OCI-LY1 (cell line): ENCODE data around the gene ARHGAP25.
A peak's percentile ranks its signal among the peaks of the same experiment; 100 is the strongest.

Experiments
- H2AFZ ChIP-seq: fragments of 200-600 bp; sonication (generic), shearing (Covaris generic); 2 replicates; pipeline ENCODE4 v1.6.0; 2014; ENCODE audit warnings: antibody characterized with exemption, mild to moderate bottlenecking, low read length
- H3F3A ChIP-seq: fragments of 200-600 bp; sonication (generic), shearing (Covaris generic); 2 replicates; pipeline ENCODE4 v1.6.0; 2014; ENCODE audit warnings: mild to moderate bottlenecking, antibody characterized with exemption, low read length, moderate library complexity; ENCODE audit not compliant: insufficient read depth
- H3K27ac ChIP-seq: fragments of 200-600 bp; sonication (generic); 2 replicates; pipeline ENCODE4 v1.5.1; 2014; ENCODE audit warnings: low read length, mixed run types, mild to moderate bottlenecking, low read depth; ENCODE audit not compliant: poor library complexity, severe bottlenecking
- H3K27me3 ChIP-seq: fragments of 200-600 bp; sonication (generic); 2 replicates; pipeline ENCODE4 v1.6.0; 2014; ENCODE audit warnings: antibody characterized with exemption, mild to moderate bottlenecking, low read length, moderate library complexity; ENCODE audit not compliant: insufficient read depth
- H3K36me3 ChIP-seq: fragments of 200-600 bp; sonication (generic); 2 replicates; pipeline ENCODE4 v1.6.1; 2014; ENCODE audit warnings: mild to moderate bottlenecking, antibody characterized with exemption, low read length, moderate library complexity, mixed read lengths; ENCODE audit not compliant: insufficient read depth
- H3K4me1 ChIP-seq: fragments of 200-600 bp; sonication (generic); 2 replicates; pipeline ENCODE4 v1.5.1; 2014; ENCODE audit warnings: mild to moderate bottlenecking, low read length, moderate library complexity; ENCODE audit not compliant: insufficient read depth, severe bottlenecking
- H3K4me2 ChIP-seq: fragments of 200-600 bp; sonication (generic), shearing (Covaris generic); 2 replicates; pipeline ENCODE4 v1.6.1; 2014; ENCODE audit warnings: low read length
- H3K4me3 ChIP-seq: fragments of 200-600 bp; sonication (generic); 2 replicates; pipeline ENCODE4 v1.5.1; 2014; ENCODE audit warnings: low read length, low read depth, mild to moderate bottlenecking, mixed read lengths; ENCODE audit not compliant: poor library complexity, severe bottlenecking
- H3K79me2 ChIP-seq: fragments of 200-600 bp; shearing (Covaris generic); 2 replicates; pipeline ENCODE4 v1.6.1; 2016; ENCODE audit warnings: mixed run types, low read length, mixed read lengths; ENCODE audit not compliant: insufficient read depth
- H3K9ac ChIP-seq: fragments of 200-600 bp; sonication (generic), shearing (Covaris generic); 2 replicates; pipeline ENCODE4 v1.6.1; 2014; ENCODE audit warnings: mild to moderate bottlenecking, low read length, mixed read lengths
- H3K9me2 ChIP-seq: fragments of 200-600 bp; sonication (generic), shearing (Covaris generic); 2 replicates; pipeline ENCODE4 v1.6.1; 2014; ENCODE audit warnings: low read depth, mild to moderate bottlenecking, low read length, mixed read lengths
- H3K9me3 ChIP-seq: fragments of 200-600 bp; shearing (Covaris generic); 2 replicates; pipeline ENCODE4 v1.6.1; 2014; ENCODE audit warnings: low read length, mixed read lengths
- H4K20me1 ChIP-seq: fragments of 200-600 bp; sonication (generic), shearing (Covaris generic); 2 replicates; pipeline ENCODE4 v1.6.0; 2016; ENCODE audit warnings: mild to moderate bottlenecking, low read length; ENCODE audit not compliant: insufficient read depth
- CTCF ChIP-seq: fragments of 200-600 bp; sonication (generic), shearing (Covaris generic); IDR thresholded peaks from 2 replicates; pipeline ENCODE4 v1.5.1; 2017; ENCODE audit warnings: mild to moderate bottlenecking, antibody characterized with exemption, low read length, moderate library complexity, mixed read lengths
- EZH2 ChIP-seq: fragments of 200-600 bp; sonication (generic), shearing (Covaris generic); IDR thresholded peaks from 2 replicates; pipeline ENCODE4 v1.8.0; 2017; ENCODE audit warnings: borderline replicate concordance, mixed run types, mild to moderate bottlenecking, antibody characterized with exemption, low read length, moderate library complexity, mixed read lengths

ARHGAP25 gene

GRCh38 chr2:68831686-68832232 is 97.1 kb downstream of the ARHGAP25 start:
- peaks cover 84% of the 10 kb centered on the region for H3K4me1 ChIP-seq
- H3K27ac ChIP-seq, result peak overlapping the region; percentile 82
- no peaks in the 10 kb centered on the region for H3K9me3 ChIP-seq
- peak overlapping the region; percentile 22 for H3K4me3 ChIP-seq
- TF ChIP-seq EZH2, result no peak
- no peak for TF ChIP-seq CTCF
- H2AFZ ChIP-seq, result no peak overlapping the region
- H3K27me3 ChIP-seq, result no peaks in the 10 kb centered on the region
- H3K36me3 ChIP-seq, result peaks cover 3% of the 10 kb centered on the region; the same call in 1 of the 2 replicates
- H3K9me2 ChIP-seq, result no peaks in the 10 kb centered on the region
- H3F3A ChIP-seq, result peaks cover 10% of the 10 kb centered on the region
- peak overlapping the region; percentile 28; the same call in 1 of the 2 replicates for H3K9ac ChIP-seq
- H4K20me1 ChIP-seq, result no peaks in the 10 kb centered on the region
- H3K79me2 ChIP-seq, result no peaks in the 10 kb centered on the region
- peak overlapping the region; percentile 50 for H3K4me2 ChIP-seq

DNA sequence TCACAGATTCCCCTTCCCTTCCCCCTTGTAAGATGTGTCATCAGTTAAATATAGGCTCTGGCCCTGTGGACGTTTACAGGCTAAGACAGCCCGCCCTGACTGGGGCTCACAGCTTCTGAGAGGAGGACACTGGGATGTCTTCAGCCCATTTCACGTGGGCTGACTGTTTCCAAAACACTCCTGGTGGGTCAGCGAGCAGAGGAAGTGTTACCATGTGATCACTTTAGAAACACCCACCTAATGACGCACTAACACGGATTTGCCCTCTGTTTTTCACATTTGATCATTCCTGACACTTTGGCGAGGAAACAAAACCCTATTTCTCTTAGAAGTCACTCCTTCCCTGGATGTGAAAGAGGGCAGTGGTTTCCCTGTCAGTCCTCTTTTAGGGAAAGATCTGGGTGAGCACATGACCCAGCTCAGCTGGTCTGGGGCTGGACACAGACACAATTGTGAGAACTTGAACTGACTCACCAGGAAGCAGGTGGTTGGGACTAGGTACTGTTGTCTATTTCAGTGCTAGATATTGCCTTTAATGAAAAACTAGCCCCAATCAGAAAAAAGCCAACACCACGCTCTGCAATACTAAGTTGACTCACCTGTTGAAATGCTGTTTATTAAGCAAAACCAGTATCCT is 97.7 kb downstream of the ARHGAP25 start:
- H2AFZ ChIP-seq, result no peak overlapping the region
- no peaks in the 10 kb centered on the region for H3K27me3 ChIP-seq
- no peaks in the 10 kb centered on the region; the same call in 1 of the 2 replicates for H3K36me3 ChIP-seq
- H3K9me2 ChIP-seq, result no peaks in the 10 kb centered on the region
- TF ChIP-seq CTCF, result no peak
- no peak for TF ChIP-seq EZH2
- H3K79me2 ChIP-seq, result no peaks in the 10 kb centered on the region
- peaks cover 10% of the 10 kb centered on the region for H3F3A ChIP-seq
- H3K4me2 ChIP-seq, result peak overlapping the region; percentile 50
- peaks cover 90% of the 10 kb centered on the region for H3K4me1 ChIP-seq
- peak overlapping the region; percentile 22 for H3K4me3 ChIP-seq
- H3K27ac ChIP-seq, result peak overlapping the region; percentile 82
- peak overlapping the region; percentile 36; the same call in 1 of the 2 replicates for H3K9ac ChIP-seq
- H3K9me3 ChIP-seq, result no peaks in the 10 kb centered on the region
- no peaks in the 10 kb centered on the region for H4K20me1 ChIP-seq

GRCh38 chr2:68833162-68833561 is 98.6 kb downstream of the ARHGAP25 start:
- Histone ChIP-seq H3K4me2 (peak overlapping the region; percentile 50; the same call in 1 of the 2 replicates), H4K20me1 (no peaks in the 10 kb centered on the region), H3F3A (peaks cover 8% of the 10 kb centered on the region), H3K27me3 (no peaks in the 10 kb centered on the region), H3K27ac (peak overlapping the region; percentile 82), H3K9me2 (no peaks in the 10 kb centered on the region), H3K36me3 (no peaks in the 10 kb centered on the region), H3K79me2 (no peaks in the 10 kb centered on the region), H3K9ac (no peak overlapping the region), H3K4me1 (peaks cover 96% of the 10 kb centered on the region), H3K4me3 (no peak overlapping the region), H3K9me3 (no peaks in the 10 kb centered on the region), H2AFZ (no peak overlapping the region)
- TF ChIP-seq CTCF (no peak), EZH2 (no peak)
